Common myeloid progenitor, CD34-positive (primary cell): ENCODE measurements around the gene SORT1.
"Not testable (repeated sequence)": the region's sequence is repeated elsewhere in the genome, so short reads cannot be mapped to it uniquely, and the experiment has no call there.

ENCODE experiments used
- CTCF ChIA-PET: fragments of 350-600 bp; sonication (Branson Sonifier 250); formaldehyde crosslinking; loops from one replicate; lab custom pipeline; 2021; ENCODE audit warnings: antibody characterized with exemption; lab: Charles Lee
- POLR2A ChIA-PET: fragments of 350-600 bp; sonication (Branson Sonifier 250); formaldehyde crosslinking; loops from one replicate; lab custom pipeline; 2021; ENCODE audit warnings: antibody characterized with exemption; lab: Charles Lee
- DNase-seq, 3 donors: peaks; one replicate each; pipeline versions ENCODE4 v3.0.0 to v3.0.0-alpha.2; 2013
- H3K27ac ChIP-seq, 2 experiments: 1 replicate in 1 of 2; 2 replicates in 1 of 2; pipeline ENCODE4 v1.7.0; 2013; ENCODE audit warnings: inconsistent platforms in 2 of 2, low read length in 2 of 2, mild to moderate bottlenecking in 2 of 2, low read depth in 1 of 2, moderate library complexity in 1 of 2; ENCODE audit not compliant: severe bottlenecking in 2 of 2, insufficient read depth in 1 of 2, poor library complexity in 1 of 2
- H3K27me3 ChIP-seq, 5 experiments: replicated peaks in 2 of 5; 1 replicate in 3 of 5; 2 replicates in 2 of 5; pipeline versions ENCODE4 v1.6.1 to v1.7.0; 2013; ENCODE audit warnings: low read length in 4 of 5, mild to moderate bottlenecking in 2 of 5, moderate library complexity in 2 of 5, inconsistent platforms in 1 of 5; ENCODE audit not compliant: insufficient read depth in 5 of 5, control insufficient read depth in 4 of 5
- H3K36me3 ChIP-seq, 4 experiments: 1 replicate in 2 of 4; 2 replicates in 2 of 4; pipeline versions ENCODE4 v1.6.1 to v1.7.0; 2013; ENCODE audit warnings: low read length in 3 of 4, control low read depth in 1 of 4, mild to moderate bottlenecking in 1 of 4; ENCODE audit not compliant: control insufficient read depth in 4 of 4, insufficient read depth in 4 of 4
- H3K4me1 ChIP-seq, 4 experiments: 1 replicate in 3 of 4; 2 replicates in 1 of 4; pipeline versions ENCODE4 v1.6.1 to v1.7.1; 2013; ENCODE audit warnings: low read length in 3 of 4, mild to moderate bottlenecking in 3 of 4, control low read depth in 1 of 4, inconsistent platforms in 1 of 4, moderate library complexity in 1 of 4; ENCODE audit not compliant: control insufficient read depth in 4 of 4, insufficient read depth in 4 of 4; ENCODE audit errors: control extremely low read depth in 1 of 4
- H3K4me3 ChIP-seq, 7 experiments: 1 replicate in 4 of 7; 2 replicates in 3 of 7; pipeline versions ENCODE4 v1.5.1 to v1.7.0; 2013; ENCODE audit warnings: mild to moderate bottlenecking in 7 of 7, low read length in 6 of 7, moderate library complexity in 6 of 7, inconsistent platforms in 2 of 7, low read depth in 2 of 7, control low read depth in 1 of 7; ENCODE audit not compliant: insufficient read depth in 4 of 7, control insufficient read depth in 1 of 7; ENCODE audit errors: extremely low read depth in 1 of 7
- H3K9me3 ChIP-seq, 5 experiments: 1 replicate in 4 of 5; 2 replicates in 1 of 5; pipeline versions ENCODE4 v1.6.1 to v1.7.1; 2013; ENCODE audit warnings: low read length in 4 of 5, mild to moderate bottlenecking in 2 of 5, inconsistent platforms in 1 of 5, low read depth in 1 of 5, moderate library complexity in 1 of 5; ENCODE audit not compliant: control insufficient read depth in 4 of 5, insufficient read depth in 2 of 5; ENCODE audit errors: control extremely low read depth in 1 of 5
- WGBS: methylation state at CpG from one replicate; pipeline ENCODE4 v1.1.5; 2013; ENCODE audit not compliant: insufficient coverage; 5-methylcytosine and 5-hydroxymethylcytosine counted together

SORT1 gene

GRCh38 chr1:109383087-109383779, 14.5 kb downstream of the SORT1 start:
- Histone ChIP-seq H3K9me3 (peaks cover 0 to 4% (median 0%) of the 10 kb centered on the region in 5 experiments), H3K27me3 (no peaks in the 10 kb centered on the region), H3K36me3 (no peaks in the 10 kb centered on the region), H3K27ac (no peak overlapping the region), H3K4me1 (peaks cover 0 to 3% (median 0%) of the 10 kb centered on the region in 4 experiments), H3K4me3 (no peak overlapping the region)
- WGBS: 89% methylated on average over 1 of the region's 2 CpGs
- DNase-seq: no peak
- ChIA-PET POLR2A (interaction anchor here (1.5 kb wide), 1 partner anchor 15 kb away, joined by 3 read pairs; no protein-coding TSS in a partner anchor), CTCF (interaction anchor here (1.6 to 1.8 kb wide), 2 partner anchors 14 to 105 kb away, joined by 6 to 10 read pairs; partner anchors contain the start of gene SORT1)

- no peak for DNase-seq
- WGBS: 82% methylated on average over 2 of the region's 2 CpGs
- no peaks in the 10 kb centered on the region for H3K36me3 ChIP-seq
- peaks cover 0 to 4% (median 0%) of the 10 kb centered on the region in 5 experiments for H3K9me3 ChIP-seq
- no peaks in the 10 kb centered on the region for H3K27me3 ChIP-seq
- ChIA-PET POLR2A (no interaction called here), CTCF (interaction anchor here (1.2 to 1.6 kb wide), 2 partner anchors 11 to 103 kb away, joined by 3 to 6 read pairs; no protein-coding TSS in a partner anchor)
- H3K4me1 ChIP-seq: peaks cover 0 to 3% (median 0%) of the 10 kb centered on the region in 4 experiments
- H3K27ac ChIP-seq: no peak overlapping the region
- no peak overlapping the region for H3K4me3 ChIP-seq
These were observed 16.1 kb downstream of the SORT1 start for GRCh38 chr1:109381573-109381972.

DNA sequence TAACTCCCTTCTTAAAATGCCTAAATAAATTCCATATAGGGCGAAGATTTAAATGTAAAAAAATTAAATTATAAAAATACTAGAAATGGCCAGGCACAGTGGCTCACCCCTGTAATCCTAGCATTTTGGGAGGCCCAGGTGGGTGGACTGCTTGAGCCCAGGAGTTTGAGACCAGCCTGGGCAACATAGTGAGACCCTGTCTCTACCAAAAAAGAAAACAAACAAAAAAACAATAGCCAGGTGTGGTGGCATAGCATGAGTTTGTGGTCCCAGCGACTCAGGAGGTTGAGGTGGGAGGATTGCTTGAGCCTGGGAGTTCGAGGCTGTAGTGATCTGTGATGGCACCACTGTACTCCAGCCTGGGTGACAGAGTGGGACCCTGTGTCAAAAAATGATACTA, 17.8 kb downstream of the SORT1 start:
- Histone ChIP-seq H3K4me1 (no peaks in the 10 kb centered on the region), H3K36me3 (no peaks in the 10 kb centered on the region), H3K4me3 (no peak overlapping the region), H3K9me3 (peaks cover 0 to 4% (median 0%) of the 10 kb centered on the region in 5 experiments), H3K27ac (no peak overlapping the region), H3K27me3 (no peaks in the 10 kb centered on the region)
- ChIA-PET POLR2A (no interaction called here), CTCF (interaction anchor here (0.9 to 1.6 kb wide), 2 partner anchors 48 to 115 kb away, joined by 3 to 5 read pairs; no protein-coding TSS in a partner anchor)
- WGBS: 86% methylated on average over 2 of the region's 3 CpGs
- no peak for DNase-seq

DNA sequence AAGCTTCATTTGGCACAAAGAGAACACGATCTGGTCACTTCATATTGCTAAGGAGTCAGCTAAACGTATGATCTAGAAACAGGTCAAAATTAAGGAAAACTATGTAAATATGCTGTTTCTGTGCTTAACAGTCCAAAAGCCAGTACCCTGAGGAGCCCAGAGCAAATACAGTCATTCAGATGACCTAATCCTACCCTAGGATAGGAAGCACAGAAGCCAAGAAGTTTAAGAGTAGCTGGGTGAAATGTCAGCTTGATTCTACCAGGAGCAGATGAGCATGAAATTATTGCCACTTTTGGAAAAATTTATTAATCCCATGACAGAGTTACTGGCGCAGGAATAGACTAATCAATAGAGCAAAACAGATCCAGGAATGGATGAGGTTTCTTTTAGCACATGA, 18.3 kb downstream of the SORT1 start:
- WGBS: 100% methylated on average over 2 of the region's 3 CpGs
- CTCF ChIA-PET: interaction anchor here (0.7 to 1.6 kb wide), 3 partner anchors 47 to 115 kb away, joined by 3 to 5 read pairs (median 3); no protein-coding TSS in a partner anchor
- no peaks in the 10 kb centered on the region for H3K4me1 ChIP-seq
- POLR2A ChIA-PET: no interaction called here
- H3K4me3 ChIP-seq: no peak overlapping the region
- no peaks in the 10 kb centered on the region for H3K27me3 ChIP-seq
- no peak for DNase-seq
- H3K36me3 ChIP-seq: no peaks in the 10 kb centered on the region
- peaks cover 0 to under 1% (median 0%) of the 10 kb centered on the region in 5 experiments for H3K9me3 ChIP-seq
- H3K27ac ChIP-seq: no peak overlapping the region

- H3K36me3 ChIP-seq: no peaks in the 10 kb centered on the region
- H3K9me3 ChIP-seq: no peaks in the 10 kb centered on the region
- no peak overlapping the region for H3K27ac ChIP-seq
- CTCF ChIA-PET: no interaction called here
- no peak for DNase-seq
- no peak overlapping the region for H3K4me3 ChIP-seq
- WGBS: 100% methylated on average over 3 of the region's 4 CpGs
- POLR2A ChIA-PET: no interaction called here
- H3K27me3 ChIP-seq: no peaks in the 10 kb centered on the region
- peaks cover 0 to 10% (median 0%) of the 10 kb centered on the region in 4 experiments for H3K4me1 ChIP-seq
These were observed 20.0 kb downstream of the SORT1 start for GRCh38 chr1:109377698-109378097.

- 90% methylated on average over 2 of the region's 2 CpGs for WGBS
- CTCF ChIA-PET: interaction anchor here (1.4 to 1.8 kb wide), 4 partner anchors 12 to 96 kb away, joined by 3 to 5 read pairs (median 4); no protein-coding TSS in a partner anchor
- H3K27ac ChIP-seq, POLR2A ChIA-PET, H3K36me3 ChIP-seq, H3K9me3 ChIP-seq, H3K27me3 ChIP-seq, DNase-seq: not testable (repeated sequence)
- Histone ChIP-seq H3K4me3 (peak overlapping the region in 1 of 7 experiments; percentile 17), H3K4me1 (peaks cover 12 to 48% (median 16%) of the 10 kb centered on the region in 4 experiments)
These were observed 24.0 kb downstream of the SORT1 start for GRCh38 chr1:109373696-109374095.

DNA sequence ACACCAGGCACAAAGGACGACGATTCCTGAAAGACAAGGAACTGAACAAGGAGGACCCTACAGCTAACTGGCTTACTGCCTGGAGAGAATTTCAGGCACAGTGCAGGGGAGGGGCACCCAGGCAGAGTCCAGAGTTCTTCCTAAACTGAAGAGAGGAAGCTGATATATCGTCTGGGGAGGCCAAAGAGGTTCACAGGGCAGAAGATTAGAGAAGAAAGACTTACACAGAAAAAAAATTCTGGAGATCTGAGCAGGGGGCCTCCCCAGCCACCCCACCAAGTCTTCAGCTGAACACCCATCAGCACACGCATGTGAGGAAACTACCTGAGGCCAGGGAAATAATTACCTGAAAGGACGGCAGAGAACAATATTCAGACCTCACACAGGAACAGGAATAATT, 24.6 kb downstream of the SORT1 start:
- Histone ChIP-seq H3K9me3 (no peaks in the 10 kb centered on the region), H3K36me3 (no peaks in the 10 kb centered on the region), H3K27me3 (no peaks in the 10 kb centered on the region), H3K4me3 (peak overlapping the region in 1 of 7 experiments; percentile 17), H3K4me1 (peaks cover 12 to 48% (median 16%) of the 10 kb centered on the region in 4 experiments), H3K27ac (no peak overlapping the region)
- ChIA-PET POLR2A (interaction anchor here (0.6 kb wide), 1 partner anchor 96 kb away, joined by 3 read pairs; no protein-coding TSS in a partner anchor), CTCF (interaction anchor here (1.4 to 1.8 kb wide), 3 partner anchors 12 to 95 kb away, joined by 3 to 5 read pairs (median 4); no protein-coding TSS in a partner anchor)
- no peak for DNase-seq
- WGBS: 72% methylated on average over 3 of the region's 5 CpGs
